Neural progenitor cell (in vitro differentiated cells): Measurements from ENCODE around the gene ARHGAP15. TPM values are rescaled to one million over a fixed set of nuclear protein-coding genes. Genes with fewer than 3 reads are reported as not detected.
A peak's percentile ranks its signal among the peaks of the same experiment; 100 is the strongest.

Experiments used
- DNase-seq: peaks from one replicate; pipeline ENCODE4 v3.0.0-alpha.2; 2016; ENCODE audit warnings: low spot score
- H2AFZ ChIP-seq: fragments of 200-600 bp; sonication (generic); replicated peaks from 2 replicates; pipeline ENCODE4 v1.6.1; 2016; ENCODE audit warnings: antibody characterized with exemption
- H3F3A ChIP-seq: fragments of 200-600 bp; sonication (generic); 2 replicates; pipeline ENCODE4 v1.6.1; 2016; ENCODE audit warnings: antibody characterized with exemption, low read depth
- H3K27ac ChIP-seq: fragments of 200-600 bp; sonication (generic); 2 replicates; pipeline ENCODE4 v1.5.1; 2016; ENCODE audit warnings: mild to moderate bottlenecking
- H3K27me3 ChIP-seq: fragments of 200-600 bp; sonication (generic); 2 replicates; pipeline ENCODE4 v1.6.1; 2016; ENCODE audit warnings: mild to moderate bottlenecking, moderate library complexity
- H3K36me3 ChIP-seq: fragments of 200-600 bp; sonication (generic); 2 replicates; pipeline ENCODE4 v1.5.1; 2016
- H3K4me1 ChIP-seq: fragments of 200-600 bp; sonication (generic); 2 replicates; pipeline ENCODE4 v1.6.1; 2016; ENCODE audit warnings: mixed run types
- H3K4me2 ChIP-seq: fragments of 200-600 bp; sonication (generic); 2 replicates; pipeline ENCODE4 v1.6.1; 2016
- H3K4me3 ChIP-seq: fragments of 200-600 bp; sonication (generic); 2 replicates; pipeline ENCODE4 v1.5.1; 2016
- H3K79me2 ChIP-seq: fragments of 200-600 bp; sonication (generic); 2 replicates; pipeline ENCODE4 v1.6.1; 2016; ENCODE audit warnings: low read depth
- H3K9ac ChIP-seq: fragments of 200-600 bp; sonication (generic); 2 replicates; pipeline ENCODE4 v1.6.1; 2016
- H3K9me3 ChIP-seq: fragments of 200-600 bp; sonication (generic); 2 replicates; pipeline ENCODE4 v1.5.1; 2016; ENCODE audit warnings: low read depth
- H4K20me1 ChIP-seq: fragments of 200-600 bp; sonication (generic); 2 replicates; pipeline ENCODE4 v1.6.1; 2016; ENCODE audit warnings: low read depth
- H3K27ac Mint-ChIP-seq: 3 replicates; pipeline ENCODE4 v1.8.0; 2021; ENCODE audit warnings: mixed read lengths
- H3K27me3 Mint-ChIP-seq: 2 replicates; pipeline ENCODE4 v1.8.0; 2022; ENCODE audit warnings: low read depth, mild to moderate bottlenecking, inconsistent platforms, moderate library complexity, mixed read lengths; ENCODE audit not compliant: insufficient read depth
- H3K36me3 Mint-ChIP-seq: 3 replicates; pipeline ENCODE4 v1.8.0; 2021; ENCODE audit warnings: mixed read lengths
- H3K4me1 Mint-ChIP-seq: 3 replicates; pipeline ENCODE4 v1.8.0; 2021; ENCODE audit warnings: mixed read lengths
- H3K4me3 Mint-ChIP-seq: 3 replicates; pipeline ENCODE4 v1.8.0; 2021; ENCODE audit warnings: mild to moderate bottlenecking, moderate library complexity, mixed read lengths
- H3K9me3 Mint-ChIP-seq: 3 replicates; pipeline ENCODE4 v1.8.0; 2020; ENCODE audit warnings: mixed read lengths
- CTCF ChIP-seq: fragments of 200-600 bp; sonication (generic); IDR thresholded peaks from 2 replicates; pipeline ENCODE4 v1.5.1; 2017; ENCODE audit warnings: antibody characterized with exemption, mild to moderate bottlenecking
- EZH2 ChIP-seq: fragments of 200-600 bp; sonication (generic); IDR thresholded peaks from 2 replicates; pipeline ENCODE4 v1.6.1; 2017; ENCODE audit warnings: antibody characterized with exemption, mild to moderate bottlenecking, moderate library complexity
- EZH2phosphoT487 ChIP-seq: fragments of 200-600 bp; sonication (generic); IDR thresholded peaks from 2 replicates; pipeline ENCODE4 v1.6.1; 2017; ENCODE audit warnings: antibody characterized with exemption
- total RNA-seq: library from RNA; depleted of rRNA; stranded (reverse); fragments of >200 nt; gene quantifications from 2 replicates; pipeline ENCODE4 v1.2.3, GENCODE V29; 2015; ENCODE audit warnings: low replicate concordance

ARHGAP15 gene
- total RNA-seq, 1 donor from 2014 or later: 5.9 TPM

DNA sequence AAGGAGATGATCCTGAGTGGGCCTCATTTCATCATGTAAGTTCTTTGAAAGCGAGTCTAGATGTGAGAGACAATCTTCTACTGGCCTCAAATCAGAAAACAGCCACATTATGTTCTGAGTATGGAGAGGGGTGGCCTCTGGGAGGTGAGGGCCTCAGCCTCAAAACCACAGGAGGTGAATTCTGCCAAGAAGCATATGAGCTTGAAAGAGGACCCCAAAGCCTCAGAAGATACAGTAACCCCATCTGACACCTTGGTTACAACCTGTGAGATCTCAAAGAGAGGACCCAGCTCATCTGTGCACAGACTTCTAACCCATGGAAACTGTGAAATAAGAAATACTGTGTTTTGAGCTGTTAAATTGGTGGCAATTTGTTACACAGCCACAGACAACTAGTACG is 200.1 kb downstream of the ARHGAP15 start:
- Histone ChIP-seq H3K9ac (no peak overlapping the region), H3K9me3 (no peaks in the 10 kb centered on the region), H3K4me1 (no peaks in the 10 kb centered on the region), H3K4me3 (no peak overlapping the region), H3F3A (no peaks in the 10 kb centered on the region), H3K27ac (no peak overlapping the region), H3K27me3 (no peaks in the 10 kb centered on the region), H3K4me2 (no peak overlapping the region), H3K79me2 (no peaks in the 10 kb centered on the region), H4K20me1 (no peaks in the 10 kb centered on the region), H2AFZ (no peak overlapping the region), H3K36me3 (no peaks in the 10 kb centered on the region)
- H3K4me1 Mint-ChIP-seq: no peaks in the 10 kb centered on the region
- no peak overlapping the region for H3K27ac Mint-ChIP-seq
- TF ChIP-seq CTCF (no peak), EZH2phosphoT487 (no peak)
- H3K27me3 Mint-ChIP-seq: no peaks in the 10 kb centered on the region
- H3K4me3 Mint-ChIP-seq: no peak overlapping the region
- H3K9me3 Mint-ChIP-seq: peaks cover 2% of the 10 kb centered on the region
- DNase-seq: no peak
- no peaks in the 10 kb centered on the region for H3K36me3 Mint-ChIP-seq

DNA sequence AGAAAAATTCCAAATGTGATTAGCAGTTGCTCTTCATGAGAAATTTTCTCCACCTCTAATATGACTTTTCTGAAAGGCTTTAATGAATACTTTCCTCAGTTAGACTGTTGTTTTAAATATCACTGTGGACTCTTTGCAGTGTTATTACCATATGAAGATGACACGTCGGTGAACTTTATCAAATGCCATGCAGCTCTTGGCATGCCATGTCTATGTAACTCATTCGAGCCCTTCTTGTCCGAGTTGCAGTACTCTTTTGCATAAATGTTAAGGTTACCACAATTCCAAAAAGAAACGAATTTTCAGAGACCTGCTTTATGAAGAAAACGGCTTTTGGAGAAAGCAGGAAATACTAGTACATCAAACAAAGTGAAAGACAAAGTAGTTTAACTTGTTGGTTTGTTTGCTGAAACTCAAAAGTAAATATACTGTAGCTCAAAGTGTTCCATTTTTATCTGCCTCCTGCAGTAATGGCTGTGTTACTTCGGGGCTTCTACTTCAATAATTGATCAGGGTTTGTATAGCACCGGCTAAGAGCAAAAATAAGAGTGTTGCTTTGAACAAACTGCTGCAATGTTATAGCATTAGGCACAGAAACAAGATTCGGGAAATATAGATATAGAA is 204.1 kb downstream of the ARHGAP15 start:
- no peak overlapping the region for H3K4me3 Mint-ChIP-seq
- H3K79me2 ChIP-seq: no peaks in the 10 kb centered on the region
- no peaks in the 10 kb centered on the region for H3K9me3 Mint-ChIP-seq
- H3K4me1 Mint-ChIP-seq: no peaks in the 10 kb centered on the region
- no peak overlapping the region for H3K4me3 ChIP-seq
- H3K27ac ChIP-seq: no peak overlapping the region
- no peaks in the 10 kb centered on the region for H3K27me3 ChIP-seq
- H2AFZ ChIP-seq: peak overlapping the region; percentile 42
- no peak for DNase-seq
- no peaks in the 10 kb centered on the region for H4K20me1 ChIP-seq
- H3K4me2 ChIP-seq: no peak overlapping the region
- no peaks in the 10 kb centered on the region for H3K36me3 Mint-ChIP-seq
- H3K4me1 ChIP-seq: no peaks in the 10 kb centered on the region
- TF ChIP-seq EZH2: no peak
- no peak for TF ChIP-seq CTCF
- TF ChIP-seq EZH2phosphoT487: no peak
- no peak overlapping the region for H3K9ac ChIP-seq
- no peaks in the 10 kb centered on the region for H3K36me3 ChIP-seq
- H3K27me3 Mint-ChIP-seq: peaks cover 2% of the 10 kb centered on the region
- no peaks in the 10 kb centered on the region for H3K9me3 ChIP-seq
- no peak overlapping the region for H3K27ac Mint-ChIP-seq
- H3F3A ChIP-seq: no peaks in the 10 kb centered on the region

- no peak overlapping the region for H3K9ac ChIP-seq
- H3K27ac ChIP-seq: no peak overlapping the region
- no peaks in the 10 kb centered on the region for H3K4me1 ChIP-seq
- Mint-ChIP-seq H3K36me3 (no peaks in the 10 kb centered on the region), H3K27ac (no peak overlapping the region), H3K9me3 (no peaks in the 10 kb centered on the region), H3K27me3 (peaks cover 2% of the 10 kb centered on the region), H3K4me3 (no peak overlapping the region), H3K4me1 (no peaks in the 10 kb centered on the region)
- no peaks in the 10 kb centered on the region for H3K79me2 ChIP-seq
- H3K4me2 ChIP-seq: no peak overlapping the region
- no peak overlapping the region for H3K4me3 ChIP-seq
- no peaks in the 10 kb centered on the region for H4K20me1 ChIP-seq
- H3K9me3 ChIP-seq: no peaks in the 10 kb centered on the region
- H3F3A ChIP-seq: no peaks in the 10 kb centered on the region
- H3K36me3 ChIP-seq: no peaks in the 10 kb centered on the region
- no peak for TF ChIP-seq CTCF
- no peak for TF ChIP-seq EZH2phosphoT487
- TF ChIP-seq EZH2: no peak
- peak overlapping the region; percentile 42 for H2AFZ ChIP-seq
- no peak for DNase-seq
- H3K27me3 ChIP-seq: no peaks in the 10 kb centered on the region
These were observed 204.6 kb downstream of the ARHGAP15 start for GRCh38 chr2:143333847-143334246.
